Inflammatory macrophage treated with lipopolysaccharide for 4 hours (primary cell): ENCODE measurements around the gene TIAL1.
"Not testable (repeated sequence)": the region's sequence is repeated elsewhere in the genome, so short reads cannot be mapped to it uniquely, and the experiment has no call there.

Source experiments
- DNase-seq: peaks from one replicate; pipeline ENCODE4 v3.0.0-alpha.2; 2020

TIAL1 gene

GRCh38 chr10:119546009-119546408 is 50.8 kb downstream of the TIAL1 start:
- DNase-seq = no peak

- DNase-seq = no peak
Observed at GRCh38 chr10:119545310-119545709, 51.5 kb downstream of the TIAL1 start.

DNA sequence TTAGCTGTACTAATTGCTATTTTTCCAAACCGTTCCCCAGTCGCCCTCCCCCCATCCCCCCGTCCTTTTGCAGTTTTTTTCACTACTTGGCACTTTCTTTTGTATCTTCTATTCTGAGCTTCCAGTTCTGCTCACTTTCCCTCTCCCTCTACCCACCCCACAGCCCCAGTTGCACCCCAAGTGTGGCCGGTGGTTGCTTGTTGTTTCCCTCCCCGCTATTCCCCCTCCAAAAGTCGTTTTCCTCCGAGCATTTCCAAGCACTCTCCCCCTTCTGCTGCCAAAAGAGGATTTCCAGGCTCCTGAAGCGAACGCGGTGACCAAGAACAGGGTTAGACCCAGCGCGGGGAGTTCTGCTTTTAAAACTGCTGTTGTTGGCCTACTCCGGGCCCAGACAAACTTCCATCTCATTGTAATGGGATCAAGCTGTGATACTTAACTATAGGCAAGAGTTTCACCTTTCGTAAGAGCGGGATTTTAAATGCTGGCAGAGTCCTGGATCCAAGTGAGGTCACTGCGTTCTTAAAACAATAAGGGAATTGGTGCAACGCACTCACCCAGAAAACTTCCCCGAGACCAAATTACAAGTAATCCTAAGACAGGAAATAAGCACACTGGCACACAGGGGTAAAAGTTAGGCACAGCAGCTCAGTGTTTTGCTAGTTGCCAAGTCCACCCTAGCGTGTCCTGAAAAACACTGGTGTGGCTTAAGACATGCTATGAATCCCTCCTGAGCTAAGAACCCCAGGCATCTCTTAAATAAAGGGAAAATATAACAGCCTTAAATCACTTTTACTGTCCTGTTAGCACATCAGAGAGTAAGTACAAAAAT is 52.7 kb downstream of the TIAL1 start:
- no peak for DNase-seq

DNA sequence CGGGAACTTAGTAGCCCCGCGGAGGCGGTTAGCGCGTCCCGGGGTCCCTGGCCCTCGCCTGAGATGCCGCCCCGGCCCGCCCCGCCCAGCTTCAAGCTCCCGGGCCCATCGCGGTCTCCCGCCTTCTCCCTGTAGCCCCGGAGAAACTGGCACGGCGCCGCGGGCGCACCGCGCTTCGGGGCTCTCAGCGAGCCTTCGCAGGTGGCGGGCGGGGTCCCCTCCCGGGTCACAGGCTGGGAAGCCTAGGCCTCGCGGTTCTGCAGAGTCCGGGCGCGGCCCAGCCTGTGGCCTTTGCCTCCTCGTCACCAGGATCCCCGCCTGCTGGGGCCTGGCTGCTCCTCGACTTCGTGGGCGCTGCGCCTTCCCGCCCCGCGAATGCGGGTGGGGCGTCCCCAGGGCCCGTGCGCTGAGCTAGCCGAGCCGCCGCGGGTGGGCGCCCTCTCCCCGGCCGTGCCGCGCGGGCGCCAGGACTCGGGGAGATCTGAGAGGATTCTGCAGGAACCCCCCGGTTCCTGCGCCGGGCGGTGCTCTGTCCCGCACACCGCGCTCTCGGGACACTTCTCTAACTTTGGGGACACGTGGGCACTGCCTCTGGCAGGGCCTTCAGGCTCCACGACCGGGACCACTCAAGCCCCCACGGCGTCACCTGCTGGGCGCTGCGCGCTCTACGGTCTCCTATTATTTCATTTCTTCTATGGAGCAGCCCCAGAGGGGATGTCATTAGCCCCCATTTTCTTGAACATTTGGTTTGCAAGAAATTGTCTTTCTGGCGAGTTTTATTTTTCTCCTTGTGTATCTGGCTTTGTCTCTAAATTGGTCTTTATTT is 53.6 kb downstream of the TIAL1 start:
- DNase-seq = peak; percentile 53

GRCh38 chr10:119542357-119542987 is 54.3 kb downstream of the TIAL1 start, which contains the start of gene RGS10:
Gene RGS10, minus strand, starts transcription at chr10:119542719. Its CDS starts 81 bp downstream, at chr10:119542638.
- DNase-seq = peak; percentile 91

DNA sequence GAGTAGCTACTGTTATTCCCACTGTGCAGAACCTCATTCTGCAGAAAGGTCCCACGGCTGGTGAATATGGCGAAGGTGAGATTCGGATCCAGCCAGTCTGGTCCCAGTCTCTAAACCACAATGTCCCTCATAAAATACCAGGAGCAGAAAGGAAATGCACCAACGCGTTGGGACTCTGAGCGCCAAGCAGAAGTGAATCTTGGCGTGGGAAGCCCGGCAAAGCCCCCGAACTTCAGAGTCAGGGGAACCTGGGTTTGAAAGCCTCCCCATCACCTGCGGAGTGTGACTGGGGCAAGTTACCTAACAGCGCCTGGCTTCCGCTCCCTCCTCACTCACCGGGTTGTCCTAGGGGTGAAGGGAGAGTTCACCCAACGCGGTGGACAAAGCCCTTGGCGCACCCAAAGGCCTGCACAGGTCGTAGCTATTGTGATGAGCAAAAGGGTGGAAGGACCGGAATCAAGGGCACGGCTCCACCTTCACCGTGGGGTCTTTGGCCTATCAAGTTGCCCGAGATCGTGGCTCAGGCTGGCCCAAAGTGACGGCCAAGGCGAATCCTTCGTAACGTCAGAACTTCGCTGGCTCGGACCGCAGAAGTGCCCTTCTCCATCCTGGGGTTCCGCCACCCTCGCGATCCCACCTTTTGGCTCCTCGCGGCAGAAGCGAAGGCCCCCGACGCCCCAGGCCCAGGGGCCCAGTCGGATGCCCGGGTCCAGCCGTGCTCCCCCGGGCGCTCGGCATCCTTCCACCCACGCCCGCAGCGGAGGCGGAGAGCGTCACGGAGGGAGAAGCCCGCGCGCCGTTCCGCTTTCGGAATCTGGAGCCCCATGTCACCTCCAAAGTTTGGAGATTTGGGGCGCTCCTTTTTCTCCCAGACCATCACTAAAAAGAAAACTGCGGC is 55.1 kb downstream of the TIAL1 start:
- DNase-seq = peak; percentile 74

GRCh38 chr10:119541046-119541445 is 55.7 kb downstream of the TIAL1 start:
- DNase-seq = no peak

DNA sequence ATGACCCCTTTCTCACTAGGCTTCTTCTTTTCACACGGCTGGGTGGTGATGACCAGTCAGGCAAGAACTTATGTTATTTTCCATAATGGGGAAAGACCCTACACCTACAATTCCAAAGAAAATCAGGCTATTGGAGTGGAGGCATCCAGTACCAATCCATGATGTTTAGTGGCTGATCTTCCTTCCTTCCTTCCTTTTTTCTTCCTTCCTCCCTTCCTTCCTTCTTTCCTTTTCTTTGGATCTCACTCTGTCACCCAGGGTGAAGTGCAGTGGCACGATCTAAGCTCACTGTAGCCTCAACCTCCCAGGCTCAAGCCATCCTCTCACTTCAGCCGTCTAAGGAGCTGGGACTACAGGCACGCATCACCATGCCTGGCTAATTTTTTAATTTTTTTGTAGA is 56.7 kb downstream of the TIAL1 start:
- DNase-seq = no peak

DNA sequence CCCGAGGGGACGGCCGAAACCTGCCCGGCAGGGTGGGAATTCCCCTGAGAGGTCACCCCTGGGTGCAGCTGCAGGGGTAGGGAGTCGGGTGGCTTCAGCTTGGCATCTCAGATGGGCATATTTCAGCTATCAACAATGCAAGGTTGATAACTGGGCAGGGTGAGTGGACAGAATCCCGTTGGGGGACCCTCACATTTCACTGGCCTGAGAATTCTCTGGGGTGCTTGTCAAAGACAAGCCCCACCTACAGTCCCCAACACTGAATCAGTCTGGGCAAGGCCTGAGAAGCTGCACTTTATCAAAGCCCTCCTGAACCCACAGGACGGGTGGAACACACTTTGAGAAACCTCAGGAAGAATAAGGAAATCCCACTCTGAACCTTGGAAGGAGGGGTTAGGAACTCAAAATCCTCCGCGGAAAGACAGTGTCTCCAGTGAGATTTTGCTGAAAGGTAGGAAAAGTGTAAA is 57.4 kb downstream of the TIAL1 start:
- DNase-seq = no peak

DNA sequence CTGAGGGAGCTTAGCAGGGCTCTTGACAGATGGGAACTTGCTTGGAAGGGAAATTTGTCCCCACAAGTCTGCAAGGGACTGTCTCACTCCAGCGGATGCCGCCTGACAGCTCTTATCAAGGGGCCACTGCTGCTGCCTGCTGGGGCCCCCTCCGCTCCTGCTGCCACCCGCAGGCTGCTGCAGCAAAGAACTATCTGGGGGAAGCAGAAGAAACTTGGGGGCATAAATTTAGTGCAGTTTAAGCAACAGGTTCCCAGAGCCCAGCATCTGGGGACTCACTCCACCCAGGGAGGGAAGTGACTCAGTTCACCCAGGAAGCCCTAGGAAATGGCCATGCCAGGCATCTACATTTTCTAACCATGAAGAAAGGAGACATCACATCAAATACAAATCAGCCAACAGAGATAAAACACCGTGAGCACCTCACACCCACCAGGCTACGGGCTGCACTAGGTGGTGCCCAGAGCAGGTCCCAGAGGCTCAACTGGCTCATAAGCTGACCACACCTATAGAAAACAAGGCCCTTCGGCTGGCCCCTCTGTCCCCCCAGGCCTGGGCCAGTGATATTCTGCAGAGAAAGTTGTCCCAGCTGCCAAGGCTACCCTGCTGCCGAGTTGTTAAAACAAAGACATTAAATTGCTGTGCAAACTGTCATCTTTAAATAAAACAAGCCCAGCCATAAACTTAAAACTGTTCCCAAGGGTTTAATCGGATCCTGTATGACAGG is 58.0 kb downstream of the TIAL1 start:
- peak; percentile 14 for DNase-seq

DNA sequence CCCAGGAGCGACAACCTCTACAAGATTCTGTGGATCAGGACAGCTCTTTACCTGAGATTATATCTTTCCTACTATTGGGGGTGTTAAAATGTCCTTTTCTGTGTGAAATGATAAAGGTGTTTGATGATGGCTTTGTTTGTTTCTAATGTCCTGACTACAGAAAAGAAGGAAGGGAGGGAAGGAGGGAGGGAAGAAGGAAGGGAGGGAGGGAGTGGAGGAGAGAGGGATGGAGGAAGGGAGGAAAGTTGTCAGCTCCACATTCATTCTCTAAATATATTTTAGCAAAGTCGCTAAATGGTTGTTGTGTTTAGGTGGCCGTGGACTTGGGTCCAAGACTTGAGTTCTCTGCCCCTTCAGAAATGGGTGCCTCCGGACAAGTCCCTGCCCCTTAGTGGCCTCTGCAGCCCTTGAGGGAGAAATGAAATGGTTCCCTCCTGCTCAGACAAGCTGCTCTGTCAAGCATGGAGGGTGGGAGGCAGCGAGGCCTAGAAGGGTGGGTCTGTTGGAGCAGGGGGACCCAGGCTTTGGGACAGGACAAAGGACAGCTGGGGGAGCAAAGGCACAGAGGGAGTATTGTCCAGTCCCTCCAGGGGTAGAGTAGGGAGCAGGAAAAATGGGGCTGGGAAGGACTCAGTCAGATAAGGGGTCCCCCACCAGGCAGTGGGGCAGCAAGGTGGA is 58.7 kb downstream of the TIAL1 start:
- DNase-seq = no peak

DNA sequence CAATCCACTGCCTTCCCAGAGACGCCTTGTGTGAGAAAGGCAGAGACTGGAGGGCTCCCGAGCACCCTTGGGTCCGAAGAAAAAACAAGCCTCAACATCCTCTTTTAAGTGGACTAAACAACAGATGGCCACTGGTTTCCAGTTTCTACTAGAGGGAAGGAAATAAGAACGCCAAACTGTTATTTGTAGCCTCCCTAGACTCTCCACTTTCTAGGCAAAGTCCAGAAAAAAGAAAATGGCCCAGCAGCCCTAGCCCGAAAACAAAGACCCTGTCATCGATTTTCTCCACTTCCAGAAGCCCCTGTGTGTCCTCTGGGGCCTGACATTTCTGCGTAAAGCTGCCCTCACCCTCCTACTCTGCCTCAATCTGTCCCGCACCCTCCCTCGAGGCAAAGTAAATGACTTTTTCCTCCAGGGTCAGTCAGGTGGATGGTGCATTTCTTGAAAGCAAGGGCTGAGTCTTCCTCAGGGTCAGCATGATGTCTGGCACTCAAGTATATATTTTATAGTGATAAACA is 60.2 kb downstream of the TIAL1 start:
- no peak for DNase-seq

DNA sequence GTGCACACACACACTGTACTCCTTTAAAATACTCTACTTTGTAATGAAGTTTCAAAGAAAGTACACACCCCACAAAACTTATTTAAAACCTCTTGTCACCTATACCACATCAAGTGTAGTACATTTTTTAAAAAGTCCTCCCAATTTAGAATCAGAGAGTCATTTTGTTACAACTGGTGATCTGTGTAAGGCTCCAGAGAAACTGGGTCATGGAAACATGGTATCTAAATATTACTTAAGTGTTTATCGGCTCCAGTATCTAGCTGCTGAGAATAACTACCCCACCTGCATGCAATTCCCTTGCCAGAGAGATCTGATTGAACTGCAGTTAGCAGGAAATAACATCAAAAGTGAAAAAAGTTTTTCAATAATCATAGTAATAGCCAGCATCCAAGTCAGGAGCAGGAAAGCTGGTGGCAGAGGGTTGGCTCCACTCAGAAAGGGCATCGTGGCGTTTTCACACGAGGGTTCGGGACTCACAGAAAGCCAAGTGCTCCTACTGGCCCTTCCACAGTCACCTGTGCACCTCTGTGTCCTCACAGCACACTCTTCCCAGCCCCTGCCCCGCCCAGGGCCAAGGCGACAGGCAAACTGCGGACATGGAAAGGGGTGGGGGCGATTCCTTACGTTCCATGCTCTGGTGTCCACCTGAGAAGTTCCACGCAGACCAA is 60.8 kb downstream of the TIAL1 start:
- DNase-seq = no peak

DNA sequence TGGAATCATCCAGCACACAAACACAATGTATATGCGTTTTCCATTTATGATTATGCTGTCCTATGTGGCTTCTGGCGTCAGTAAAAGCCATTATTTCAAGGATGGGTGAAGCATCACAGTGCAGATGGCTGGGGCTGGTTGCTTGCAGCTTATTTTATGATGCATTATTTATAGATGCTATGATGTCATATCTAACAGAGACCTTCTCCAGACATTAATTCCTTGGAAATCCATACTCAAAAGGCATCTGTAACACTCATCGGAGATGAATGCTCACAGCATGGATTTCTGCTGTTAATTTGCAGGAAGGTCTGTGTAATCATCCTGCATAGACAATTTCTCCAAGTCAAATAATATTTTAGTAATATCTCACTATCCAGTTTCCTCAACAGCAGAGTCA is 61.5 kb downstream of the TIAL1 start:
- no peak for DNase-seq

DNA sequence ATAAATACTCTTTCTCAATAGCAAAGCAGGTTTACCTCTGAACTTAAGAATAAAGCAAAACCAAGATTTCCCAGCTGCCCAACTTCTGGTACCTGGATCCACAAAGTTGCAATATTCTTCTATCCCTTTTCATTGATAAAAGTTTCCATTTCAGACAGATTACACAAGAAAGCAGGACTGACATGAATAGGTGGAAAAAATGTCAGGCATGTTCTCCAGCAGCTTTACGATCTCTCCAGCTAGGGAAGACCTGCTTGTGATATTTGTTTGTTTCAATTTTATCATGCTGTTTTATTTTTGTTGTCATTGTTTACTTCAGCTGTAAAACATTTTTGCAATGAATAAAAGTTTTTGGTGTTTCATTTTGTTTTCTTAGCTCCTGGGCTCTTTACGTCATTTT is 63.3 kb downstream of the TIAL1 start:
- DNase-seq = no peak

DNA sequence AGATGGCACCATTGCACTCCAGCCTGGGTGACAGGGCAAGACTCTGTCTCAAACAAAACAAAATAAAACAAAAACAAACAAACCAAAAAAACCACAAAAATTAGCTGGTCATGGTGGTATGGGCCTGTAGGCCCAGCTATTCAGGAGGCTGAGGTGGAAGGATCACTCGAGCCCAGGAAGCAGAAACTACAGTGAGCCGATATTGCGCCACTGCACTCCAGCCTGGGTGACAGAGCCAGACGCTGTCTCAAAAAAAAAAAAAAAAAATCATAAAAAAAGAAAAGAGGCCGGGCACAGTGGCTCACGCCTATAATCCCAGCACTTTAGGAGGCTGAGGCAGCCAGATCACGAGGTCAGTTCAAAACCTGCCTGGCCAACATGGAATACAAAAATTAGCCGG is 64.0 kb downstream of the TIAL1 start:
- DNase-seq = peak; percentile 49

- not testable (repeated sequence) for DNase-seq
Observed at GRCh38 chr10:119532251-119532650, 64.5 kb downstream of the TIAL1 start.

GRCh38 chr10:119531067-119531466 is 65.7 kb downstream of the TIAL1 start:
- no peak for DNase-seq

DNA sequence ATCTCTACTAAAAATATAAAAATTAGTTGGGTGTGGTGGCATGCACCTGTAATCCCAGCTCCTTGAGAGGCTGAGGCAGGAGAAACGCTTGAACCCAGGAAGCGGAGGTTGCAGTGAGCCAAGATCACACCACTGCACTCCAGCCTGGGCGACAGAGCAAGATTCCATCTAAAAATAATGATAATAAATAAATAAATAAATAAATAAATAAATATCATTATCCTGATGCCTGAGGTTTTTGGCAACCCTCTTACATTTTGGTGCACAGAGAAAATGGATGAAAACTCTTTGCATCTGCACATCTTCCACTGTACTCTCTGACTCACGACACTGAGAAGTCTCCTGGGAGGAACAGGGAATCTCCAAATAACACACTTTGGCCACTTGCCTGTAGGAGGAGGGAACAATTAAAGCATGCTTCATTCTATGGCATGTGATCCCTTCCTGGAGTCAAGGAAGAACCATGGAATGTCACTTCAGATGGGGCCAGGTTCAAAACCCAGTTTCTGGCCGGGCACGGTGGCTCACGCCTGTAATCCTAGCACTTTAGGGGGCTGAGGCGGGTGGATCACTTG is 68.0 kb downstream of the TIAL1 start:
- DNase-seq = not testable (repeated sequence)
